NCI-H69 (cell line): ENCODE results near the gene MYPN.
A peak's percentile ranks its signal among the peaks of the same experiment; 100 is the strongest.
"Not testable (repeated sequence)": the region's sequence is repeated elsewhere in the genome, so short reads cannot be mapped to it uniquely, and the experiment has no call there.

ENCODE experiments used
- DNase-seq: peaks from one replicate; lab custom pipeline; 2025; lab: John Stamatoyannopoulos, UW

The MYPN gene, protein sequence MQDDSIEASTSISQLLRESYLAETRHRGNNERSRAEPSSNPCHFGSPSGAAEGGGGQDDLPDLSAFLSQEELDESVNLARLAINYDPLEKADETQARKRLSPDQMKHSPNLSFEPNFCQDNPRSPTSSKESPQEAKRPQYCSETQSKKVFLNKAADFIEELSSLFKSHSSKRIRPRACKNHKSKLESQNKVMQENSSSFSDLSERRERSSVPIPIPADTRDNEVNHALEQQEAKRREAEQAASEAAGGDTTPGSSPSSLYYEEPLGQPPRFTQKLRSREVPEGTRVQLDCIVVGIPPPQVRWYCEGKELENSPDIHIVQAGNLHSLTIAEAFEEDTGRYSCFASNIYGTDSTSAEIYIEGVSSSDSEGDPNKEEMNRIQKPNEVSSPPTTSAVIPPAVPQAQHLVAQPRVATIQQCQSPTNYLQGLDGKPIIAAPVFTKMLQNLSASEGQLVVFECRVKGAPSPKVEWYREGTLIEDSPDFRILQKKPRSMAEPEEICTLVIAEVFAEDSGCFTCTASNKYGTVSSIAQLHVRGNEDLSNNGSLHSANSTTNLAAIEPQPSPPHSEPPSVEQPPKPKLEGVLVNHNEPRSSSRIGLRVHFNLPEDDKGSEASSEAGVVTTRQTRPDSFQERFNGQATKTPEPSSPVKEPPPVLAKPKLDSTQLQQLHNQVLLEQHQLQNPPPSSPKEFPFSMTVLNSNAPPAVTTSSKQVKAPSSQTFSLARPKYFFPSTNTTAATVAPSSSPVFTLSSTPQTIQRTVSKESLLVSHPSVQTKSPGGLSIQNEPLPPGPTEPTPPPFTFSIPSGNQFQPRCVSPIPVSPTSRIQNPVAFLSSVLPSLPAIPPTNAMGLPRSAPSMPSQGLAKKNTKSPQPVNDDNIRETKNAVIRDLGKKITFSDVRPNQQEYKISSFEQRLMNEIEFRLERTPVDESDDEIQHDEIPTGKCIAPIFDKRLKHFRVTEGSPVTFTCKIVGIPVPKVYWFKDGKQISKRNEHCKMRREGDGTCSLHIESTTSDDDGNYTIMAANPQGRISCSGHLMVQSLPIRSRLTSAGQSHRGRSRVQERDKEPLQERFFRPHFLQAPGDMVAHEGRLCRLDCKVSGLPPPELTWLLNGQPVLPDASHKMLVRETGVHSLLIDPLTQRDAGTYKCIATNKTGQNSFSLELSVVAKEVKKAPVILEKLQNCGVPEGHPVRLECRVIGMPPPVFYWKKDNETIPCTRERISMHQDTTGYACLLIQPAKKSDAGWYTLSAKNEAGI (N-terminal part only)

DNA sequence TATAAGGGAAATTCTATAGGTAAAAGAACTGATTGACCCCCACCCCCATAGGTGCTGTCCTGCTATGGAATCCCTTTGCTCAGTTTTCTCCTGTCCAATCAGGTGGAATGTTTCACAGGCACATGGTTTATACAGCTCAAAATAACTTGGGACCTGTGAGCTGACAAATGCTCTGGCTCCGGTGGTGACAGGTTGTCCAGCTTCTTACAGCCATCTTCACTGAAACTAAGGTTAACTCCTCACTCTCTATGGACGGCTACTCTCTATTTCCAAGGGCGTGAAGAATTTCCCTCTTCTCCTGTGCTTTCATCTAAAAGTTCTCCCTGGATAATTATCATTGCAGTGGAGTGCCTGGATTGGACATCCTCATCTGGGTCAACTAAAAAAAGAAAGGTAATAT lies at the start of gene MYPN:
Gene MYPN, plus strand, starts transcription at position 158 of the 400 bp plus-strand sequence. CDS start 11,951 bp downstream, outside the sequence.
- DNase-seq, result no peak

- no peak for DNase-seq
Measured at GRCh38 chr10:68067029-68067428, 42.3 kb upstream of the MYPN start.

DNA sequence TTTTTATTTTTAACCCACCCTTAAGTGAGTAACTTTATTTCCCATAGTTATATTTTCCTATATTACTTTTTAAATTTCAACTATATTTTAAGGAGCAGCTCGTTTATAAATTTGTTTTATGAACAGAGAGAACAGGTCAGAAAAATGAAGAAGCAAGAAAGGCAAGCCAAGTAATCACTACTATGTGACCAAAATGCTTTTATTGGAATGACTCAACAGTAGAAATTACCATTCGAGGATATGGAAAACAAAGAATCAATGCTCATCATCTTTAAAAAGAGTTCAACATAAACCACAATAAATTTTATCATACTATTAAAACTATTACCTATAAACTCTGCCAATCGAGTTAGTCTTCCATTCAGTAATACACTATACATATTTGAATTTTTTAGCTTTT lies 41.8 kb upstream of the MYPN start:
- DNase-seq, result no peak

DNA sequence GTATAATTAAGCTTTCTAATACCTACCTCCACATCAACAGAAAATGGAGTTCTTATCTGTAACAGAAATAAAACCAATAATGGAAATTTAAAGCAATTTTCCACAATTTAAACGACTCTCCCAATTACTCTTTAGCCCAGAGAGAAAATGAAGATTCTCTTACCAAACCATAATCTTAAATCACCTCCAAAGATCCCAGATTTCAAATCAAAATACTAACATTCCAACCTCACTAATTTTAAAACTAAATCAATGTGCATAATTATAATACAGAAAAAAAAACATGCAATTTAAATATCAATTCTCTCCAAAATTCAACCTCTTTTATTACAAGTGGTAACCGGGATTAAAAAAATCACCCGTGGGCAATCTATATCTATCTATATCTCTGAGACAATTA lies 35.7 kb upstream of the MYPN start:
- DNase-seq, result no peak

DNA sequence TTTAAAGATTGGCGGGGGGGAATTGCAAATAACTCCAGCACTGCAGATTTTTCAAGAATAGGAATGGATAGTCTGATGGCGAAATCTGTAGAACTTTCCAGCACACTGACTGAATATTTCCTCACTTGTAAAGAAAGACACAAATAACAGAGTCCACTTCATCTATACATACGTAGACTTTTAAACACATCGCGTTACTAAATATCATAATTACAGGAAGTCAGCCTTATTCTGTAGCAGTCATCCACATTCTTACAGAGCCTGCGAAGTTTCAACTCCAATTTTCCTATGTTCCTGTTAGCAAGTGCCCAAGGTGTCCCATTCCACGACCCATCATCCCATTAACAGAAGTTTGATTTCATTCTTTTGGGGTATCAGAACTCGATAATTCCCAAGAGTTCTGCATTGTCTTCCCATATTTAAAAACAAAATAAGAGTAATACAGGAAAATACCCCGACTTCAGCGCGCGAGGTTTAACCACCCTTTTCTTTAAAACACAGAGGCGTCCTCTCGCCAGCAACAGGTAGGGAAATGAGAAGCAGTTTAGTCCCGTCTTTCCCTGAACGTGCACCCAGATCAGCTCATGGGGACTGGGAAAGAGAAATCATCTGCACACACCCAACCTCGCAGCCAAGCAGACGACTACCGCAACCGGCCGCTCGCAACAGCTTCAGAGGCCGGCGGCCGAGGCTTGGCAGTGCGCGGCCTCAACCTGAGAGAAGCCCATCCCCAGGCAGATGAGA lies 35.1 kb upstream of the MYPN start:
- DNase-seq, result peak; percentile 30

DNA sequence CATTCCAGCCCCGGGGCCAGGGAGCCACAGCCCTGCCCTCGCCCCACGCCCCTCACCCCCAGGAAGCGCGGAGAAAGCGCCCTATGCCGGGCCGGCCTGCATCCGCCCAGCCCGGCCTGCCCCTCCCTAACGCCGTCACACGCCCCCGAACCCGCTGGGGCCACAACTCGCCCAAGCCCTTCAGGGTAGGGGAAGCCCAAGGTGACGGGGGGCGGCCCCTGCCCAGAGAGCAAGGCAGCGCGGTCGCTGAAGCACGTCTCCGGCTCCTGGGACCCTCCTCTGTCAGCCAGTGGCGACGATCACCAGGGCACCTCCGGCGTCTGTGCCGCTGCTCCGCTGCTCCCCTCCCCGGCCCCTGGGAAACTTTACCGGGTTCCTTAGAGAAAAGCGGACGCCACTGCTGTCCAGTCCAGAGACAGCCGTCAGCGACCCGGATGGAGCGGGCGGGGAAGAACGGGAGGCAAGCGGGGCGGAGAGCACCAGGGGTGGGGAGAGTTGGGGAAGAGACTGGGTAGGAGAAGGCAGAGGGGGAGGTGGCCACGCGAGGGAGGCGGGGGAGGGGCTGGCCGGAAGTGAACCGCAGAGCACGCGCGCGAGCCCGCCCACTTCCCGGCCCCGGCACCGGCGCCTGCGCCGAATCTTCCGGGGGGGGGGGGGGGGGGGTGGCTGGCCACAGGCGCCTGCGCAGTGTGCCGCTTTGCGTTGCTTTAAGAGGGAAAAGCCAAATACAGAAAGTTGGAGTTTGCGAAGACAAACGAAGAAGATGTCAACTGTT lies 34.3 kb upstream of the MYPN start, which contains the start of gene HERC4:
Gene HERC4, minus strand, starts transcription at position 509 of the 775 bp plus-strand sequence. CDS start 2,175 bp downstream, outside the sequence.
- DNase-seq, result peak; percentile 90

- DNase-seq, result peak; percentile 4
Measured at GRCh38 chr10:68075550-68076004, 33.7 kb upstream of the MYPN start.

- not testable (repeated sequence) for DNase-seq
Measured at GRCh38 chr10:68076081-68076480, 33.2 kb upstream of the MYPN start.

- no peak for DNase-seq
Measured at GRCh38 chr10:68077026-68077425, 32.3 kb upstream of the MYPN start.

GRCh38 chr10:68079434-68079833 lies 29.9 kb upstream of the MYPN start:
- DNase-seq, result no peak

GRCh38 chr10:68080853-68081431 lies 28.3 kb upstream of the MYPN start:
- no peak for DNase-seq

DNA sequence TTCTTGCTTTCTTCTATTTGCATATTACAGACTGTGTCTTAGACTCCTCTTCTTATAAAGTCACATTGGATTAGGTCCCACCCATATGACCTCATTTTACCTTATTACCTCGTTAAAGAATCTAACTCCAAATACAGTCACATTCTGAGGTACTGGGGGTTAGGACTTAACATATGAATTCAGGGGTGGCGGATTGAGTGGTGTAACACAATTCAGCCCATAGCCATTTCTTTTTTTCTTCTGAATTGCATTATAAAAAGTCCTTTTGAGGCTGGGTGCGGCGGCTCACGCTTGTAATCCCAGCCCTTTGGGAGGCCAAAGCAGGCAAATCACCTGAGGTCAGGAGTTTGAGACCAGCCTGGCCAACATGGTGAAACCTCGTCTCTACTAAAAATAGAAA lies 27.4 kb upstream of the MYPN start:
- no peak for DNase-seq

GRCh38 chr10:68082872-68083271 lies 26.4 kb upstream of the MYPN start:
- peak; percentile 12 for DNase-seq

DNA sequence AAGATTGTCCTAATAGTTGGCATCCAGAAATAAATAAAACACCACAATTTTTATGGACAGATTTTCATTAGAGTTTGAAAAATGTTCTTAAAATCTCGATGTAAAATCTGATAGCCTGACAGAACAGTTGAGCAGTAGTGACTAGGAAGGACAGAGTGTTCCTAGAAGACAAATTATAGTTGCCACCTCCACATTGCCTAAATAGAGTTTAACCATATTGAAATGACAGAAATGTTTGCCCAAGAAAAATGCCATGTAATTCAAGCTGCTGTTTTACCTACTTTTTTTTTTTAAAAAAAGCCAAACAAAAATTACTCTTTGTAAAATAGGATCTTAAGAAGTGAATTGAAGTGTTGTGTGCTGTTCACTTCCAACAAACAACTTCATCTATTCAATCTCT lies 25.3 kb upstream of the MYPN start:
- DNase-seq, result no peak

GRCh38 chr10:68084469-68084868 lies 24.8 kb upstream of the MYPN start:
- no peak for DNase-seq

- DNase-seq, result no peak
Measured at GRCh38 chr10:68086011-68086410, 23.3 kb upstream of the MYPN start.

DNA sequence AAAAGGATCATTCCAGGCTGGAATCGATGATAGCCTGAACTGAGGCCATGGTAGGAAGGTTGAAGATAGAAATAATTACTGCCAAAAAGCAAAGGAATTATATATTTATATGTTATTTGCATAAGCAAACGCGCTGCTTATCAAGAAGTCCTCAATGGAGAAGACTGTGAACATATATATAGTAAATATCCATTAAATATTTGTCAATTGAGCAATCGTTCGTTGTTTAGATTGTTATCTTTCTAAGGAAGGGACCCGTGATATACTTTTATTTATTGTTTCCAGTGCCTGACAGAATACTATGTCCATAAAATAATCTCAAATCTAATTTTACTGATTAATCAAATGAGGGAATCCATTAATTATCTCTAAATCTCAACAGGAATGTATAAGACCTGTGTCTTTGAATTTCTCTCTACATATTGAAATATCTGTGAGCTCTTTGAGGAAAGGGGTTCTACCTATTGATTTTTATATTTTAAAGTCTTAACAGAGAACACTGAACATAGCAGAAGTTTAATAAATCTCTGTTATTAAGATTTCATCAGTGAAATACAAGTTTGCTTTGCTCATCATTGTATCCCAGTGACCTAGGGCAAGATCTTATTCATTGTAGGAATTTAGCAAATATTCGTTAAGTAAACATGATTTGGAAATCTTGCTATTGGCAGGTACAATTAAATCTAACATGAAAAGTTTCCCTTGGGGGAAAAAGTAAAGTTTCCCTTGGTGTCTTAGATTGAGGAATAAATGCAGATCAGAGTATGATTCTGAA lies 22.2 kb upstream of the MYPN start:
- no peak for DNase-seq

DNA sequence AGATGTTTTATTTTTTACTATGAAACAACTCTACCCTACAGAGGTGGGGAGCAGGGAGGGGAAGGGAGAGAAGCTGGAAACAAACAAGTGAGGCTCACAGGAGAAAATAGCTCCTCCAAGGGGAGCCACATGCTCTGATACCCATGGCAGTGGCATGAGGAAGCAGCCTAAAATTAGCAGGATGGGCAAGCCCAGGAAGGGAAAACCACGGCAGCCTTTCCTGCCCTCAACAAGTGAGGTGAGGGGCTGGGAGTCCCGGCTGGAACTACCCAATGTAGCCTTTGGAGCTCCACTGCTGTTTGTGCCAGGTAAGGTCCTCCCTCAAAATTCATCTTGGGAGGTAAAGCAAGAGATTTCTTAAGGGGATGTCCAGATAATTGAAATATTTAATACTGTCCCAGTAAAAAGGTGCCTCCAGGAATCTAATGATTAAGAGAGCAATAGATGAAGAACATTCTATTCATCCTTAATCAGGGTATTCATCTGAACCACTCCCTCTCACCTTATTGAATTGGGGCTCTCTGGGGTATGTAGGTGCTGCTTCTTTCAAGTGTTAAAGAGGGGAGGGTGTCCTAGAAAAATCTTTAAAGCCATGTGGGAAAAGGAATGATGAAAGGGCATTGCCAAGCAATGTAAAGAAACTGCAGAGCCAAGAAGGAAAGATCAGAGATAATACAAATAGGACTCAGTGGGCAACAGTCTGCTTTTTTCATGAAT lies 21.4 kb upstream of the MYPN start:
- DNase-seq, result peak; percentile 1

GRCh38 chr10:68088740-68089139 lies 20.5 kb upstream of the MYPN start:
- no peak for DNase-seq
